PC-3 (cell line): ENCODE data around the gene CEP85L. TPM values are rescaled to one million over a fixed set of nuclear protein-coding genes. Genes with fewer than 3 reads are reported as not detected.

Source experiments
- ATAC-seq: fragments of 200-7000 bp; cut with Tn5 transposase; 2 replicates; pipeline ENCODE4 v1.9.1; 2020; ENCODE audit warnings: mild to moderate bottlenecking, moderate library complexity
- BruUV-seq: library from RNA; stranded (reverse); fragments of 400-500 nt; replicated peaks from 2 replicates; lab custom pipeline; 2021; lab: Mats Ljungman, UMichigan
- CTCF ChIA-PET: fragments of 300-600 bp; sonication (Branson Sonifier 250); formaldehyde crosslinking; loops from one replicate; lab custom pipeline; 2022; ENCODE audit warnings: antibody characterized with exemption; lab: Charles Lee
- POLR2A ChIA-PET: fragments of 300-600 bp; sonication (Branson Sonifier 250); formaldehyde crosslinking; loops from one replicate; lab custom pipeline; 2022; ENCODE audit warnings: antibody characterized with exemption; ENCODE audit not compliant: unreplicated experiment; lab: Charles Lee
- DNase-seq: peaks from one replicate; pipeline ENCODE4 v3.0.0-alpha.2; 2015
- H2AFZ ChIP-seq: fragments of 300-600 bp; sonication (generic); 2 replicates; pipeline ENCODE4 v1.6.0; 2016; ENCODE audit warnings: antibody characterized with exemption, low read length
- H3F3A ChIP-seq: fragments of 300-600 bp; sonication (generic); one replicate; pipeline ENCODE4 v1.6.0; 2017; ENCODE audit warnings: antibody characterized with exemption, low read length, control low read depth, mild to moderate bottlenecking; ENCODE audit not compliant: unreplicated experiment
- H3K27ac ChIP-seq: fragments of 300-600 bp; sonication (generic); 2 replicates; pipeline ENCODE4 v1.5.1; 2016; ENCODE audit warnings: mild to moderate bottlenecking, low read length
- H3K27me3 ChIP-seq: fragments of 300-600 bp; sonication (generic); 2 replicates; pipeline ENCODE4 v1.6.1; 2016; ENCODE audit warnings: low read length, mixed read lengths
- H3K36me3 ChIP-seq: fragments of 300-600 bp; sonication (generic); 2 replicates; pipeline ENCODE4 v1.6.1; 2016; ENCODE audit warnings: low read depth, mixed run types, low read length, mixed read lengths
- H3K4me1 ChIP-seq: fragments of 300-600 bp; sonication (generic); 2 replicates; pipeline ENCODE4 v1.5.1; 2016; ENCODE audit warnings: low read length; ENCODE audit not compliant: insufficient read depth
- H3K4me2 ChIP-seq: fragments of 300-600 bp; sonication (generic); 2 replicates; pipeline ENCODE4 v1.6.0; 2016; ENCODE audit warnings: low read length
- H3K4me3 ChIP-seq: fragments of 300-600 bp; sonication (generic); 2 replicates; pipeline ENCODE4 v1.5.1; 2016; ENCODE audit warnings: mild to moderate bottlenecking, low read length, mixed read lengths
- H3K79me2 ChIP-seq: fragments of 300-600 bp; sonication (generic); 2 replicates; pipeline ENCODE4 v1.6.1; 2017; ENCODE audit warnings: low read length, mixed read lengths
- H3K9ac ChIP-seq: fragments of 300-600 bp; sonication (generic); 2 replicates; pipeline ENCODE4 v1.6.0; 2016; ENCODE audit warnings: mild to moderate bottlenecking, low read length
- H3K9me2 ChIP-seq: fragments of 300-600 bp; sonication (generic); replicated peaks from 2 replicates; pipeline ENCODE4 v1.6.1; 2016; ENCODE audit warnings: mixed run types, low read length, mixed read lengths
- H3K9me3 ChIP-seq: fragments of 300-600 bp; sonication (generic); 2 replicates; pipeline ENCODE4 v1.6.1; 2016; ENCODE audit warnings: low read length, mixed read lengths
- H4K20me1 ChIP-seq: fragments of 300-600 bp; sonication (generic); 2 replicates; pipeline ENCODE4 v1.6.1; 2016; ENCODE audit warnings: low read length, mixed read lengths
- CTCF ChIP-seq: fragments of 300-600 bp; sonication (generic); conservative IDR thresholded peaks from 2 replicates; pipeline ENCODE4 v1.5.1; 2017; ENCODE audit warnings: antibody characterized with exemption, low read depth, mild to moderate bottlenecking, low read length
- EZH2 ChIP-seq: fragments of 300-600 bp; sonication (generic); IDR thresholded peaks from one replicate; pipeline ENCODE4 v1.6.1; 2017; ENCODE audit warnings: antibody characterized with exemption, mild to moderate bottlenecking, low read length; ENCODE audit not compliant: unreplicated experiment
- EZH2phosphoT487 ChIP-seq: fragments of 300-600 bp; sonication (generic); IDR thresholded peaks from 2 replicates; pipeline ENCODE4 v1.6.1; 2018; ENCODE audit warnings: mild to moderate bottlenecking, antibody characterized with exemption, low read length, borderline replicate concordance
- intact Hi-C: fragments of 100-400 bp; cut with micrococcal nuclease; formaldehyde crosslinking; loops from 2 replicates; pipeline ENCODE4 v1.9.0; 2023
- total RNA-seq: library from RNA; depleted of rRNA; stranded (reverse); fragments of >200 nt; gene quantifications from 2 replicates; pipeline ENCODE4 v1.2.3, GENCODE V29; 2014

The CEP85L gene
- total RNA-seq, 1 experiment from 2014 or later, result 7.8 TPM

DNA sequence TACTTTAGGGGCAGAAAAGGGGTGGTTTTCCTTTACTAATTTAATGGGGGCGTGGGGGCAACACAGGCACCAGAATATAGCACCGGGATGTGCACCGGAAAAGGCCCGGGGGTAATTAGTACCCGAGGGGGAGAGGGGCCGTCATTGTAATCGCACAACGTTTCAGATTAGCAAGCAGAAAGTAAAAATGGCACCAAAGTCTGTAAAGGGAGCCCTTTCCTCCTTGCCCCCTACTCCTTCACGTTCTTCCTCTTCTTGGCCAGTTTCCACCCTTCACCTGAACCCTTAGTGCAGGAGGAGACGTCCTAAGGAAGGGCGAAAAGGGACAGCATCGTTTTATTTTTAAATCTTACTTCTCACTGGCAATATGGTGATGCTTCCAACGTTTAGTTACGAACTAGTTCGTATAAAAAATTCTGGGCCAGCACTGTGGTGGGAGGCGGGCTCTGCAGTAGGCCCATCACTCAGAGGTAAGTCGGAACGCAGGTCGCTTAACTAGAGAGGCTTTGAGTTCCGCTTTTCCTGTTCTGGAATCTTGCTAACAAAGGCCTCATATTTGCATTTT, 742 bp upstream of the CEP85L start:
- peak overlapping the region; percentile 79 for H3K9ac ChIP-seq
- H3K36me3 ChIP-seq, result no peaks in the 10 kb centered on the region
- no peak for ATAC-seq
- 0 out of 2 replicates have a peak, but pooled peaks cover 3% of the 10 kb centered on the region for H4K20me1 ChIP-seq
- TF ChIP-seq EZH2phosphoT487 (no peak), CTCF (no peak), EZH2 (no peak)
- no peaks in the 10 kb centered on the region for H3K9me2 ChIP-seq
- H3F3A ChIP-seq, result no peaks in the 10 kb centered on the region
- peak overlapping the region; percentile 97 for H2AFZ ChIP-seq
- POLR2A ChIA-PET, result interaction anchor here (0.6 to 0.7 kb wide), 3 partner anchors 17 to 317 kb away, joined by 5 to 12 read pairs (median 6); no protein-coding TSS in a partner anchor
- peaks cover 37% of the 10 kb centered on the region for H3K79me2 ChIP-seq
- no peaks in the 10 kb centered on the region for H3K9me3 ChIP-seq
- peak overlapping the region; percentile 94 for H3K4me2 ChIP-seq
- peaks cover 8% of the 10 kb centered on the region; the same call in 1 of the 2 replicates for H3K4me1 ChIP-seq
- no peak overlapping the region; the same call in 1 of the 2 replicates for H3K27ac ChIP-seq
- intact Hi-C loops, result loop anchor here (5.0 kb wide), 1 partner anchor 125 kb away; no protein-coding TSS in a partner anchor
- TSS peak; percentile 80 for BruUV-seq
- H3K27me3 ChIP-seq, result no peaks in the 10 kb centered on the region
- DNase-seq, result no peak
- CTCF ChIA-PET, result interaction anchor here (0.5 to 0.6 kb wide), 3 partner anchors 46 to 58 kb away, joined by 5 to 10 read pairs (median 6); no protein-coding TSS in a partner anchor
- peak overlapping the region; percentile 78 for H3K4me3 ChIP-seq

- Histone ChIP-seq H3K36me3 (no peaks in the 10 kb centered on the region), H3K9me3 (no peaks in the 10 kb centered on the region), H3K4me1 (peaks cover 8% of the 10 kb centered on the region; the same call in 1 of the 2 replicates), H2AFZ (peak overlapping the region; percentile 90), H3K9me2 (no peaks in the 10 kb centered on the region), H3K27me3 (no peaks in the 10 kb centered on the region), H4K20me1 (0 out of 2 replicates have a peak, but pooled peaks cover 3% of the 10 kb centered on the region), H3F3A (no peaks in the 10 kb centered on the region), H3K79me2 (peaks cover 48% of the 10 kb centered on the region), H3K27ac (peak overlapping the region; percentile 48; the same call in 1 of the 2 replicates), H3K4me3 (peak overlapping the region; percentile 78), H3K9ac (peak overlapping the region; percentile 79), H3K4me2 (peak overlapping the region; percentile 87)
- intact Hi-C loops, result loop anchor here (1.0 to 5.0 kb wide), 2 partner anchors 59 to 127 kb away; no protein-coding TSS in a partner anchor
- ChIA-PET POLR2A (no interaction called here), CTCF (no interaction called here)
- TF ChIP-seq EZH2 (no peak), EZH2phosphoT487 (no peak), CTCF (no peak)
- no TSS peak for BruUV-seq
- DNase-seq, result peak; percentile 14
- ATAC-seq, result peak; percentile 51
Measured at GRCh38 chr6:118650582-118651281, 659 bp downstream of the CEP85L start.
